GM19397 (cell line): ENCODE data around the gene USP48.
A peak's percentile ranks its signal among the peaks of the same experiment; 100 is the strongest.
"Not testable (repeated sequence)": the region's sequence is repeated elsewhere in the genome, so short reads cannot be mapped to it uniquely, and the experiment has no call there.

ENCODE experiments used
- ATAC-seq: cut with Tn5 transposase; IDR thresholded peaks from one replicate; pipeline ENCODE4 v1.9.1; 2021; ENCODE audit warnings: mild to moderate bottlenecking, moderate library complexity; ENCODE audit not compliant: unreplicated experiment

USP48 gene

GRCh38 chr1:21782868-21783678, at the start of gene USP48:
USP48 (minus strand) TSS chr1:21783149; CDS start chr1:21782957, 192 bp downstream.
- ATAC-seq: peak; percentile 74

DNA sequence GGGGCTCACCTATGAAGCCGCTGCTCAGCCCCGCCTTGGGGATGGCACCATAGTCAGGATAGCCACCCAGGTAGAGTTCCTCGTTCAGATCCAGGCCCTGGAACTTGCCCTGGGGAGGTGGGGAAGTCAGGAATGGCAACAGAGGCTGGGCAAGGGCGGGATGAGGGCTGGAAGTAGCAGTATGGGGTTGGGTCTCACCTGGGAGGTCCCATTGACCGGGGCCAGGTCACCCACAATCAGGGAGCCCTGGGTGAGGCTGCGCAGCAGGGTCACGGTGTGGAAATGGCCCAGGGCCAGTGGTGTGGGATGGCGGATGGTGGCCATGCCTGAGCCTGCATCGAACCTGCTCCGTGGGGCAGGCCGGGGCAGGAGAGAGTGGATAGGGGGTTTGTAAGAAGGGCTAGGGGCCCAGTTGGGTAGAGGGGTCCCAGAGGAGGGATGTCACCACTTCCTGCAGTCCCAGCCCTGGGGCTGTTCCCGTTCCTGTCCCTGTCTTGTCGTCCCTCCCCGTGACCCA, 48.6 kb upstream of the USP48 start:
- no peak for ATAC-seq

DNA sequence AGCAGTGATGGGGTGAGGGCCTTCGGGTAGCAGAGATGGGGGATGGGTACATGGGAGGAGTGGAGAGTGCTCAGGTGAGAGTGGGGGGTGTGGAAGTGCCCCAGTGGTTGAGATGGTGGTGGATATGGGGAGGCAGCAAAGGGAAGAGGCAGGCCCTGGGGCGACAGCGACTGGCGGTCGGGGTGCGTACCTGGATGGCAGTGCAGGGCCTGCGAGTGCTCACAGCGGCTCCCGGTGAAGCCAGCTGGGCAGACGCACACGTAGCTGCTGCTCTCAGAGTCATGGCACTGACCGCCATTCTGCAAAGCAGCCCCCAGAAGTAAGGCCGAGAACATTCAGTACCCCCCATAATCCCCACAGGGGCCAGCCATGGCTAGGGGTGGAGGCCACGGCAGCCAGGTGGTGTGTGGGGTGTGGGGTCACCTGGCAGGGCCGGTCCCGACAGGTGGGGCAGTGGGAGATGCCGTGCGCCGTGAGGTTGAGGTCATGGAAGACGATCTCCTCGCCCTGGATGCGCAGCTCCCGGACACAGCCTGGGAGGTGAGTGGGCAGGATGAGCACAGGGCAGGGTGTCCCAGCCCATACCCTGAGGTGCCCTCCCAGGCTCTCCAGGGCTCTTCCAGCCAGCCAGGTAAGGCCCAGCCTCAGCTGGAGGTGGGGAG, 48.0 kb upstream of the USP48 start:
- ATAC-seq: no peak

GRCh38 chr1:21829294-21829693, 46.3 kb upstream of the USP48 start:
- no peak for ATAC-seq

- no peak for ATAC-seq
These were observed 45.7 kb upstream of the USP48 start for GRCh38 chr1:21828506-21829210.

- no peak for ATAC-seq
These were observed 45.1 kb upstream of the USP48 start for GRCh38 chr1:21828075-21828474.

- ATAC-seq: no peak
These were observed 44.3 kb upstream of the USP48 start for GRCh38 chr1:21827141-21827679.

DNA sequence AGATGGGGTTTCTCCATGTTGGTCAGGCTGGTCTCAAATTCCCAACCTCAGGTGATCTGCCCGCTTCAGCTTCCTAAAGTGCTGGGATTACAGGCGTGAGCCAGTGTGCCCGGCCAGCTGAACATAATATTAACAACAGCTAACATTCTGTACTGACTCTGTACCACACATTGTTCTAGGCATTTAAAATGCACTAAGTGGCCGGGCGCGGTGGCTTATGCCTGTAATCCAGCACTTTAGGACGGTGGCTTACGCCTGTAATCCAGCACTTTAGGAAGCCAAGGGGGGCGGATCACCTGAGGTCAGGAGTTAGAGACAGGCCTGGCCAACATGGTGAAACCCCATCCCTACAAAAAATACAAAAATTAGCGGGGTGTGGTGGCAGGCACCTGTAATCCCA, 43.7 kb upstream of the USP48 start:
- not testable (repeated sequence) for ATAC-seq

DNA sequence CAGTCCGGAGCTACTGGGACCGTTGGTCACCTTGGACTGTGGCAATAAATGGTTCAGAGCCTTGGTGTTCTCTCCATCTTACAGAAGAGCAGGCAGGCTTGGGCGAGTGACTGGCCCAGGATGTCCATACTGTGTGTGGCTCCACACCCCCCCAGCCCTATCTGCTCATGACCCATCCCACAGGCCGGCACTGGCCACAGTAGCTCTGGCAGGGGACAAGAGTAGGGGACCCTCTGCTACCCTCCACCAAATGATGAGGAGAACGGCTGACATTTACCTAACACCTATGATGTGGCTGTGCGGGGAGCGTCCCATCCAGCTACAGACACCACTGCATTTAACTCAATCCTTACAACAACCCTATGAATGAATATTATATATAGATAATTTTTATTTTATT, 42.4 kb upstream of the USP48 start:
- ATAC-seq: no peak

DNA sequence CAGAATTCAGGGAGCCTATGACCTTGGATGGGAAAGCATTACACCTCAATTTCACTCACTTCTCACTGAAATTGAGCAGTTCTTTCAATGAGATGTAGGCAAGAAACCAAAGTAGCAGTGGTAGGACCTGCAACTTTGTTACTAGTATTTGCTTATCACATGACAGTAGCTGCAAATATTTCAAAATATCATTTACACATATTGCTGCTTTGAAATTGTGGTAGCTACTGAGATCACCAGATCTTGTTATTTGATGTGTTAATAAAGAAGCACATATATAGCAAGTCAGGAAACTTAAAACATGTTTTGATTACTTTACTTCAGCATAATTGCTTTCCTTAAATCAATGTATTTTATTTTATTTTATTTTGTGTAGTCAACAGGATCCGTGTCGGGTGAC, 42.0 kb upstream of the USP48 start:
- no peak for ATAC-seq

GRCh38 chr1:21823980-21824702, 41.2 kb upstream of the USP48 start:
- no peak for ATAC-seq

DNA sequence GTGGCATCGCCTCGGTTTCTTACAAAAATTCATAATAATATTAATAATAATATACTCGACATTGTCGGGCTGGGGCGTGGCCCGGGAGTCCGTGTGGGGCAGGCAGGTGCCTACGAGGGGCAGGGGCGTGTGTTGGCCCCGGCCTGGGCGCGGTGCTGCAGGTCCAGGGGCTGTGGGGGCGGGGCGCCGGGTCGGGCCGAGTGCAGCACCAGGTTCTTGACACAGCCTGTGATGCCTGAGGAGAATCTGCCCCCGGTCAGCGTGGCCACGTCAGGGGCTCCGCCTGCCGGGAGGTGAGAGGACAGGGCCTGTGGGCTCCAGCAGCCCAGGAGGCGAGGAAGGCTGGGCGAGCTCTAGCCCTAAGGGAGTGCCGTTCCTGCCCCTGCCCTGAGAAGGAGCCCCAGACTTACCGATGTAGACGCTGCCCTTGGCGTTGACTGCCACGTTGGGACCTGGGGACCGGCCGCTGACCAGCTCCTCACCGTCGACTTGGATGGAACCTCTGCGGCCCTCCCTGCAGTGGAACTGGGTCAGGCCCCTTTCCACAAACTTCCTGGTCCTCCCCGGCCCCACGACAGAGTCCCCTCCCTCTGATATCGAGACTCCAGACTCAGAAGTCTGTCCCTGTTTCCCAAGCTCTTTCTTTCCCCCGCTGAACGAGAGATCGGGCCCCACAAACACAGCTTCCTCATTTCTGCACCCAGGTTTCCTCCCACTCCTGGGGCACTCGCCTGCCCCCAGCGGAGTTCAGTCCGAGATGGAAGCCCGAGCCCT, 40.4 kb upstream of the USP48 start:
- ATAC-seq: no peak

GRCh38 chr1:21822349-21822748, 39.4 kb upstream of the USP48 start:
- no peak for ATAC-seq

GRCh38 chr1:21821385-21822019, 38.6 kb upstream of the USP48 start:
- no peak for ATAC-seq

DNA sequence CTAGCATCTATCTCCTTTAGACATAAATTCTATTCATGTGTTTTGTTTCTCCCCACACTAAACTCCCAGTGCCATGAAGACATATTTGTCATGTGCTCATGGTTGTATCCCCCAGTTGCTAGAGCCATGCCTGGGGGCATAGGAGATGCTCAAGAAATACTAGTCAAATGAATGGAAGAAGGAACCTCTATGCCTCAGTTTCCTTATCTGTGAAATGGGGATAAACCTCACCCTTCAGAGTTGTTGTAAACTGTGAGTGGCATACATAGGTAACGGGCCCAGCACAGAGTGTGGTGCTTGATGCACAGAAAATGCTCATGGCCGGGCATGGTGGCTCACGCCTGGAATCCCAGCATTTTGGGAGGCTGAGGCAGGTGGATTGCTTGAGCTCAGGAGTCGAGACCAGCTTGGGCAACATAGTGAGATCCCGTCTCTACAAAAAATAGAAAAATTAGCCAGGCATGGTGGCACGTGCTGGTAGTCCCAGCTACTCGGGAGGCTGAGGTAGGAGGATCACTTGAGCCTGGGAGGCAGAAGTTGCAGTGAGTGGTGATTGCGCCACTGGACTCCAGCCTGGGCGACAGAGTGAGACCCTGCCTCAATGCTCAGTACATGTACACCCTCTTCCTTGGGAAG, 37.8 kb upstream of the USP48 start:
- ATAC-seq: no peak

DNA sequence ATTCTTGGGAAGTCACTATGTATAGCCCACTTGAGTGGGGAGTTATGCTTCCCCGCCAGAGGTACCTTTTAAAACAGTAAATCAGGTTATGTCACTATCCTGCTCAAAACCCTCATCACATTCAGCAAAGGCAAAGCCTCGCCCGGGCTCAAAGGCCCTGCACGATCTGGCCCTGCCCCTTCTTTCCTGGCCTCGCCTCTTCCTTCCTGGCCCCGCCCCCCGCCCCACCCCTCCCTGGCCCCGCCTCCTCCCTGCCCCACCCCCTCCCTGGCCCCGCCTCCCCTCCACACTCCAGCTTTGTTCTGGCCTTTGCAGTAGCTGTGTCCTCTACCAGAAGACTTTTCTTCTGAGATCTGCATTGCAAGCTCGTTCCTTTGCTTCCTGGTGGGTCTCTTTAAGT, 35.7 kb upstream of the USP48 start:
- no peak for ATAC-seq

DNA sequence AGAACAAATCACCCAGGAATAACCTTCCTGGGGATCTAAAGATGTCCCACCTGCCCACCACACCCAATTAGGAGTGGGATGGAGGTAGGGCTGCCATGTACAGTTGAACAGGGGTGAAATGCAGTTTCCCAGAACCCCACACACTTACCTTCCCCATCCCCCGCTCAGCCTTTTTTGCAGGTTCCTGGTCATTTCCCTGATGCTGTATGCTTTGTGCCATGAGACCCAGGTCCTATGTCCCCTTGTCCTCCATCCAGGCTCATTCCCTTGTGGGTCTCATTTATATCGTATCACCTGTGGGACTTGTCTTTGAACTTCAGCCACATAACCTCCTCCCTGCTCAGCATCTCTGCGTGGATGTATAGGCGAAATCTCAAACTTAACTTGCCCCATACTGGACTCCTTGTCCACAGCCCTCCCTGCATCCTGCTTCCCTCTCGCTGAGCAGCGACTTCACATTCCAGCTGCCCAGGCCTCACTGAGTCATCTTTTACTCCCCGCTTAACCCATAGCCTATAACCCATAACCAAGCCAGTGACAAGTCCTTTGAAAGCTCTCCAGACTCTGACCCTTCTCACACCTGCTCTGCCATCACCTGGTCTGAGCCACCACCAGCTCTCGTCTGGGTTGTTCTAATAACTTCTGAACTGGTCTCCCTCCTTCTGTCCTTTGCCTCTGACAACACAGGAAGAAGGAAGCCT, 33.8 kb upstream of the USP48 start:
- no peak for ATAC-seq

DNA sequence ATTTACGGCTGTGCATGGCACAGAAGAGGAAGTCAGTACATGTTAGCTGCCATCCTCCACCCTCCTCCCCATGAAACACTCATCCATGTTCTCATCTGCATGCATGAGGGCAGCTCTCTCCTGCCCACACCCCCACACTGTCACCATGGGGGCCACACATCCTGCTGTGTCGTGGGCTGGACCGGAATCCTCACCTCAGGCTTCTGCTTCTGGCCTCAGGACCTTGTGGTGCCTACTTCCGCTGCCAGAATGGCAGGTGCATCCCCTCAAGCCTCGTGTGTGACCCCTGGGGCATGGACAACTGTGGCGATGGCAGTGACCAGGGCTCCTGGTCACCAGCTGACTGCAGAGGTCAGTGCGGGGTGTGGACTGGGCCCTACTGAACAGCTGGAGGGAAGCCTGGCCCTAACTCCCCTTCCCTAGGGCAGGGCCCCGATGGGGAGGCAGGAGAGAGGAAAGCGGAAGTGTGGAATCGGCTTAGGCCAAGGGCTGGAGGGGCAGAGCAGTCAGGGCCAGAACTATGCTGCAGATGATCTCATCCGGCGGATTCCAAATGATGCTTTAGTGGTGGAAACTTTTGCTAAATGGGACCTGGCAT, 32.9 kb upstream of the USP48 start:
- ATAC-seq: no peak
